GF-D8 (cell line): ENCODE results near the gene TVP23C.

Source experiments
- DNase-seq: peaks from one replicate; lab custom pipeline; 2025; lab: John Stamatoyannopoulos, UW

Gene TVP23C

GRCh38 chr17:15496735-15497670, 66.3 kb downstream of the TVP23C start:
- DNase-seq = no peak

- no peak for DNase-seq
Observed at GRCh38 chr17:15494821-15495220, 68.5 kb downstream of the TVP23C start.

DNA sequence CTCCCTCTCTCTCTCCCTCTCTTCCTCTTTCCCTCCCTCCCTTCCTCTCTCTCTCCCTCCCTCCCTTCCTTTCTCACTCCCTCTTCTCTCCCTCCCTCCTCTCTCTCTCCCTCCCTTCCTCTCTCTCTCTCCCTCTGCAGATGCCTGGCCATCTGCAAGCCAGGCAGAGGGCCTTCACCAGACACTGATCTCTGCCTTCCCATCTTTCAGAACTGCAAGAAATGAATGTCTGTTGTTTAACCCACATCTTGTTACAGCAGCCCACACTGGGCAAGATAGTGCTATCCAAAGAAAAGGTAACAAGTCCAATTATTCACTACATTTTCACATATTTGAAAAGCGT, 69.6 kb downstream of the TVP23C start:
- no peak for DNase-seq

DNA sequence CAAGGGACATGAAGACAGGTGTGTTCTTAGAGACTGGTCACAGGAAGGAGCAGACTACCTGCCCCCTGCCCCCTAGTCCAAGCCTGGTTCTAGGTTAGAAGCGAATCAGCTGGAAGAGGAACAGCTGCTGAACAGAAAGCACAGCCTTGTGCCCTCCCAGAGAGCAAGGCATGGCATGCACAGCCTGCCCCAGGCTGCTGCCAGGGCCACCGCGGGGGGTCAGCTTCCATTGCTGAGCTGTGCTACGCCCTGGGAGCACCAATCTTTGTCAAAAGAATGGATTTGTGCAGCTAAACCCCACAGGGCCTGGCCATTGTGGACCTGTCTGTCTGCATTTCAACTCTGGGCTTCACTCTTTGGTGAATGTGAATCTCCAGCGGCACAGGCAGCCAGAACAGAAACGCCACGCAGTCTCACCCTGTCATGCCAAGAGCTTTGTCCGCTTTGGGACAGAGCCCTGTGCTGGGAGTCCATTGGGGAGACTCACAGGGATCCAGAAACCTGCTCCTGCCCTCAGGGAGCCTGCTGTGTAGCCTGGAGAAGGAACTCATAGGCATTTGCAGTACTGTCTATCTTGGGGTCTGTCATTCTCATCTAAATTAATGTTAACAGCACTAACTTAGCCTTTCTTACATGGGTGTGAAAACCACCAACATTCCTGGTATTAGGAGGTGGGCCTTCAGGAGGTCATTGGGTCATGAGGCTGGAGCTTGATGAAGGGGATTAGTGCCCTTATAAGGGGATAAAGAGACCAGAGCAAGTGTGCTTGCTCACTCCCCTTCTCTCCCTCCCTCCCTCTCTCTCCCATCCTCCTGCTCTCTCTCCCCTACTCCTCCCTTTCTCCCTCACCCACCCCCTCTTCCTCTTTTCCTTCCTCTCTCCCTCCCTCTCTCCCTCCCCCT, 70.2 kb downstream of the TVP23C start:
- DNase-seq = no peak

- DNase-seq = no peak
Observed at GRCh38 chr17:15492186-15492585, 71.1 kb downstream of the TVP23C start.

DNA sequence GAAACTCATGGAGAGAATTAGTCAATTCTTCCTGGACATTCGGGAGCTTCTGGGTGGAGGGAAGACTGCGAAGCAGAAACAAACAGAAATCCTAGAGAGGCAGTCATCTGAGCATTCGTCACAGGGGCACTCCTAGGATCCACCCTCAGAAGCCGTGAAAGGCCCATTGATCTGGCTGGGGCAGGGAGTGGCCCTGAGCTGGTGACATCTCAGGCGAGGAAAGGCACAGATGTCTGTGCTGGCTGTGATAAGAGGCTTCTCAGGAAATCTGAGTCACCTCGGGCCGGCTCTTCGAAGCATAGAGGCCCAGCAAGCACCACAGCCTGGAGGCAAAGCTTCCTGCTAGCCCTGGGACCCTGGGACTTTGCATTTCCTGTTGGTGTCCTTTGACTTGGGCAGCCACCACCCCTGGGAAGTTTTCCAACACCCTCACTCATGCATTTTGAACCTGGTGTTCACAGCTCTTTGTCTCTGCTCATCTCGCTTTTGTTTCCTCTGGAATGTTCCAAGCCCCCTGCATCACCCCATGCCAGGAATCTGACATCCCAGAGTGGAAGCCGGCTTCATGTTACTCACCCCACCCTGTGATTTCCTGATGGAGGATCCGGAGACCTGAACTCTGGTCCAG, 72.5 kb downstream of the TVP23C start:
- DNase-seq = no peak

GRCh38 chr17:15488557-15488956, 74.7 kb downstream of the TVP23C start:
- DNase-seq = no peak

DNA sequence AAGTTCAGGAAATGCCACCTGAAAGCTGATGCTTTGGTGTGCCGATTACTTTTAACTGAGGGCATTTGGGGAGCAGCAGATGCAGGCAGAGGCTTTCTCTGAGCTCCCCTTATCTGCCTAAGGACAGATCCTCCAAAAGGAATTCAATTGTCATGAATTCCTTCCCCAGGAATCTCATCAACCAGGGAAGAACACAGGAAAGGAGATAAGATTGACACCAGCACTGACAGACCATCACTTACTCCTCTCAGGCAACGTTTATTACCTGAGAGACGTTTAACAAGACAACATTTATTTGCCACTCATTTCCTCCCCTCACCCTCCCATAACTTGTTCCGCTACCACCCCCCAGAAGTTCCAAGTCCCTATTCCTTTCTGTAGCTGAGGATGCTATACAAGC, 78.2 kb downstream of the TVP23C start:
- DNase-seq = no peak

DNA sequence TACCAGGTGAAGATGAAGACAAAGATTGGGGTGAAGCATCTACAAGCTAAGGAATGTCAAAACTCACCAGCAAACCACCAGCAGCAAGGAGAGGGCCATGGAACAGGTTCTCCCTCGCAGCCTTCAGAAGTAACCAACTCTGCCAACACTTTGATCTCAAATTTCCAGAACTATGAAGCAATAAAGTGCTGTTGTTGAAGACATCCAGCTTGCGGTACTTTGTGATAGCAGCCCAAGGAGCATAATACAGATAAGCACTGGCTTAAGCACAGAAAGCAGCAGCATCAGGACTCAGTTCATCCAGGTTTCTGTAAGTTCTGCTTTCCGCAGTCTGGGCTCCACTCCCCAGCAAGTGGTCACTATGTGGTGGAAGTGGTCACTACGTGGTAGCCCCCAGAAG, 79.9 kb downstream of the TVP23C start:
- no peak for DNase-seq

- DNase-seq = no peak
Observed at GRCh38 chr17:15482476-15482875, 80.8 kb downstream of the TVP23C start.

GRCh38 chr17:15481481-15481880, 81.8 kb downstream of the TVP23C start:
- no peak for DNase-seq

- DNase-seq = no peak
Observed at GRCh38 chr17:15480204-15480603, 83.1 kb downstream of the TVP23C start.

DNA sequence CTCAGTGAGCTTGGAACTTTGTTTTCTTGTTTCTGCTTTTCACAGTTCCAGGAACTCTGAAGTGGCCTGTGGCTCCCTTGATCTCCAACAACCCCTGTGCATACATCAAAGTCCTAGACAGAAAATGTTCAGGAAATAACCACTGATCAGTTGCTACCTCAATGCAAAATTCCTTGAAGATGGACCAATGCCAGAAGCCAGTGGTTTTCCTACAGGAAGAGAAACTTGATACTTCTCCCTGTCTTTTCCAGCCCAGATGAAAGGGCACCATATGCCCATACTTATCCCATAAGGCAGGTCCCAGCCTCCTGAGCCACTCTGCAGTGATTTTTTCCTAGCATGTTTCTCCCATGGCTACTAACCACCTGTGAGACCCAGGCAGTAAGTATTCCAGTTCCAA, 83.6 kb downstream of the TVP23C start:
- DNase-seq = no peak

DNA sequence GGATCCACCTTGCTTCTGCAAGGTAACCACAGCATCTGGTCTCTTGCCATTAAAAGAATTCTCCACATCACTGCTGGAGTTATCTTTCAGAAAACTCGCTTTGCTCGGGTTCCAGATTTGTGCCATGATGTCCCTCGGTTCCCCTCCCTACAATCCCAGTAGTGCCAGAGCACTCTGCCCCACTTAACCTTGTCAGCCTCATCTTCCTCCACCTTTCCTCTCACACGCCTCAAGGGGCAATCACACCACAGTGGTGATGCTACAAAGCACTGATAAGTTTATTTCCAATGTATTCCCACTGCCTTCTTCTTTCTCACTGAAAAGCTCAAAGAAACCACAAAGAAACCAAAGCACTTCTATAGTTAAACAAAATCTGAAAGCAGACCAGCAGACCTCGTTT, 84.4 kb downstream of the TVP23C start:
- no peak for DNase-seq

DNA sequence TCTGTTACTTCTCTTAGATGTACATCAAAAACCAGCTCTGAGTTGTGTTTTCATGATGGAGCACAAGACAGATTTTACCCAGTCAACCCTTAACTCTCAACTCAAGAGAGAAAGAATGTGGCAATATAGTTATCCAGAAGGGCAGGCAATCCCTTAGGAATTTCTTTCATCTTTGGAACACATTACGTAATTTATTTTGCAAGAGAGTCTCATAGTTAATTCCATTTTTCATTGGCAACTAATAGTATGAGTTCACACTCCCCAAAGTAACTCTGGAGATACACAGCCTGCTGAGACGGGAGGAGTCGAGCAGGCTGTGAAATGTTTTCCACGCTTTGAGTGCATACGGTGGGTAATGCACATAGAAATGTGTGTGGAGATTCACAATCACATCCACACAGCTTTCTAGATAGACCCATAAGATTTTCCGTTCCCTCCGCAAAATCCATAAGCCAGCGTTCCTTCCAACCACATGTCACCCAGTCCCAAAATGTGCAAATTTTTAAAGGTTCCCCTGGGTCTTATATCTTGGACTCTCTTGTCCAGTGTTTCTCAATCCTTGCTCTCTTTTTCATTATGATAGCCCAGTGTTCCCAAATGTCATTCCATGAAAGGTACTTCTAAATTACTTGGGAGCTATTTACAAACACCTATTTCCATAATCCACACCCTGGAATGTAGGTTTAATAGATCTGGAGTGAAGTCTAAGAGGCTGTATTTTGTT, 87.5 kb downstream of the TVP23C start:
- DNase-seq = no peak

DNA sequence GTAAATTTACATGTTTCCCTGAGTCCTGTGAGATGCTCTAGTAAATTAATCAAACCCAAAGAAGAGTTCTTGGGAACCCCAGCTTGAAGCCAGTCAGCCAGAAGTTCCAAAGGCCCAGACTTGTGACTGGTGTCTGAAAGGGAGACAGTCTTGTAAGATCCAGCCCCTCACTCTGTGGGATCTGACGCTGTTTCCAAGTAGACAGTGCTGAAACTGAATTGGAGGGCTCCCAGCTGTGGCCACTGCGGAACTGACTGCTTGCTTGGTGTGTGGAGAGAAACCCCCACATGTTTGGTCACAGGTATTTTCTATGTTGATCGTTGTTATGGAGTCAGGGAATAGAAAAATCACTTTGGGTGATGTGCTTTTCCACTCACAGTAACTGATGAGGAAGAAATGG, 90.4 kb downstream of the TVP23C start:
- DNase-seq = no peak

GRCh38 chr17:15470536-15470935, 92.7 kb downstream of the TVP23C start:
- no peak for DNase-seq

- DNase-seq = no peak
Observed at GRCh38 chr17:15469260-15469659, 94.0 kb downstream of the TVP23C start.

GRCh38 chr17:15468126-15468525, 95.2 kb downstream of the TVP23C start:
- no peak for DNase-seq

GRCh38 chr17:15467592-15467991, 95.7 kb downstream of the TVP23C start, which contains the start of gene CDRT4:
Gene CDRT4 (minus strand): TSS chr17:15467621. CDS start chr17:15440238, 27,383 bp downstream.
- DNase-seq = no peak

DNA sequence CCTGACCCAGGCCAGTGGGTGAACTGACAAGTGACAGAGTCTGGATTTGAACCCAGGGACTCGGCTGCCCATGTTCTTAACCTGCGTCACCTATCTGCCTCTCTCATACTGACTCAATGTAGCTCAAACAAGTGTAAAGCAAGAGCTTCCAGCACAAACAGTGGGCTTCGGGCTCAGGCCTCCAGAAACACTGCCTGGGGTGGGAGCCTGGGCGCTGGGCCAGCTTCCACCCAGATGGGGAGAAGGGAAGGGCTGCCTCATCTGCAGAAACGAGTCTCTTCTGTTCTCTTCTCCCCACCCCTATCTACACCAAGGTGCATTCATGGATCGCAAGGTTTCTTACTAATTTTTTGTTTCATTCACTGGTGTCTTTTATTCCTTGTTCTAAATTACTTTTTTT, 97.2 kb downstream of the TVP23C start:
- DNase-seq = no peak
